GM21390 (cell line): Measurements from ENCODE around the gene WNT3A.

ENCODE experiments used
- ATAC-seq: cut with Tn5 transposase; IDR thresholded peaks from one replicate; pipeline ENCODE4 v1.9.1; 2021; ENCODE audit not compliant: unreplicated experiment

WNT3A gene

DNA sequence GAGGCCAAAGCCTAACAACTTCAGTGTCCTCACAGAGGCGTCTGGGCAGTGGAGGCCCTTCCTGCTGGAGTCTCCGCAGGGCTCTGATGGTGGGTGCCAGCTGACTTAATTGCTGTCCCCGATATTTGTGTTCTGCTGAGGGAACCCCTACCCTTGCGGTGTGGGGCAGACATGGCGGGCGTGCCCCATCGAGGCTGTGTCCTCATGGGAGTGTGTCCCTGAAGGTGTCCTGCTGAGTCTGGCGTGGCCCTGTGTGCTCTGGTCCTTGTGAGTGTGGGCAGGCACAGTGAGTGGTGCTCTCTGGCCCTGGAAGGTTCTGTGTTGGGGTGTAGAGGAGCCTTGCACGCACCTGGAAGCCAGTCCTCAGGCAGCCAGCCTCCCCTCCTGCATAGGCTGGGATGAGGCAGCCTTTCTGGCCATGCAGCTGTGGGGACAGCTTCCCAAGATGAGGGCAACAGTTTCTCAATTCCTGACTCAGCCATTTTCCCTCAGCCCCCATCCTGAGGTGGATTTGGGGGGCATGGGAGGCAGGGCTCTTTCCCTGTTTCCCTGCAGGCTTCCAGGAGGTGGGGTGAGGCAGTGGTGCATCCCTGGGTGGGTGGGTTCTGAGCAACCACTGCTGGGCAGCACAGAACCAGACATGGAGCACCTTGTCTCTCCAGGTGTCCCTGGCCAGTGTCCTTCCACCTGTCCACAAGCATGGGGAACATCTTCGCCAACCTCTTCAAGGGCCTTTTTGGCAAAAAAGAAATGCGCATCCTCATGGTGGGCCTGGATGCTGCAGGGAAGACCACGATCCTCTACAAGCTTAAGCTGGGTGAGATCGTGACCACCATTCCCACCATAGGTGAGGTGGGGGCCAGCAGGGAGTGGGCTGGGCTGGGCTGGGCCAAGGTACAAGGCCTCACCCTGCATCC lies 89.9 kb downstream of the WNT3A start:
- ATAC-seq: no peak

DNA sequence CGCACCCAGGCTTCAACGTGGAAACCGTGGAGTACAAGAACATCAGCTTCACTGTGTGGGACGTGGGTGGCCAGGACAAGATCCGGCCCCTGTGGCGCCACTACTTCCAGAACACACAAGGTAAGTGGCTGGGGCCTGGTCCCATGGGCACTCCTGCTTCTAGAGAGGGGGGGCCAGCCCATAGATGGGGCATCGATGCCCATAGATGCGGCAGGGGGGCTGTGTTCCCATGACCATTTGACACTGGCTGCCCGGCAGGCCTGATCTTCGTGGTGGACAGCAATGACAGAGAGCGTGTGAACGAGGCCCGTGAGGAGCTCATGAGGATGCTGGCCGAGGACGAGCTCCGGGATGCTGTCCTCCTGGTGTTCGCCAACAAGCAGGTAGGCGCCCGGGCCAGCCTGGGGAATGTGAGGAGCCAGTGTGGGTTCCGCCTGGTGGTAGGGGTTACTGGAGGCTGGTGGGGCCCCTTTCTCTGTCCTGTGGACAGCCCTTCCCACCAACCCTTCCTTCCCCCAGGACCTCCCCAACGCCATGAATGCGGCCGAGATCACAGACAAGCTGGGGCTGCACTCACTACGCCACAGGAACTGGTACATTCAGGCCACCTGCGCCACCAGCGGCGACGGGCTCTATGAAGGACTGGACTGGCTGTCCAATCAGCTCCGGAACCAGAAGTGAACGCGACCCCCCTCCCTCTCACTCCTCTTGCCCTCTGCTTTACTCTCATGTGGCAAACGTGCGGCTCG lies 90.7 kb downstream of the WNT3A start:
- no peak for ATAC-seq

DNA sequence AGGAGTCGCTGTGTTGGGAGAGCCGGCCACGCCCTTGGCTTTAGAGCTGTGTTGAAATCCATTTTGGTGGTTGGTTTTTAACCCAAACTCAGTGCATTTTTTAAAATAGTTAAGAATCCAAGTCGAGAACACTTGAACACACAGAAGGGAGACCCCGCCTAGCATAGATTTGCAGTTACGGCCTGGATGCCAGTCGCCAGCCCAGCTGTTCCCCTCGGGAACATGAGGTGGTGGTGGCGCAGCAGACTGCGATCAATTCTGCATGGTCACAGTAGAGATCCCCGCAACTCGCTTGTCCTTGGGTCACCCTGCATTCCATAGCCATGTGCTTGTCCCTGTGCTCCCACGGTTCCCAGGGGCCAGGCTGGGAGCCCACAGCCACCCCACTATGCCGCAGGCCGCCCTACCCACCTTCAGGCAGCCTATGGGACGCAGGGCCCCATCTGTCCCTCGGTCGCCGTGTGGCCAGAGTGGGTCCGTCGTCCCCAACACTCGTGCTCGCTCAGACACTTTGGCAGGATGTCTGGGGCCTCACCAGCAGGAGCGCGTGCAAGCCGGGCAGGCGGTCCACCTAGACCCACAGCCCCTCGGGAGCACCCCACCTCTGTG lies 91.6 kb downstream of the WNT3A start:
- ATAC-seq: no peak

DNA sequence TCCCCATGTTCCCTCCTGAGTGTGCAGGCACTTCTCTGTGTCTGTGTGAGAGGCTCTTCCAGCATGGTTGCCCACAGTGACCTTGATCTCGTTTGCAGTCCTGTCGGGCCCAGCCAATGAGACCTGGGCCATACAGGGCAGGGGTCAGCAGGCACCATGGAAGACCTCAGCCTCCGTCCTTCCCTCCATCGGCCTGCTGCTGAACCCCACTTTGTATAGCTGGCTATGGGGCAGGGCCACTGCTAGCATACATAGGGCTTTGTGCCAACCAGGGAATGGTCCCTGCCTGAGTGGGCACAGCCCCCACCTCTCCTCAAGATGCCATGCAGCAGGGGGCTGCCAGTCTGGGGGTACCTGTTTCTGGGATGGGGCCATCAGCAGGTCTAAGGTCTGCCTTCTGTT lies 92.5 kb downstream of the WNT3A start:
- no peak for ATAC-seq

DNA sequence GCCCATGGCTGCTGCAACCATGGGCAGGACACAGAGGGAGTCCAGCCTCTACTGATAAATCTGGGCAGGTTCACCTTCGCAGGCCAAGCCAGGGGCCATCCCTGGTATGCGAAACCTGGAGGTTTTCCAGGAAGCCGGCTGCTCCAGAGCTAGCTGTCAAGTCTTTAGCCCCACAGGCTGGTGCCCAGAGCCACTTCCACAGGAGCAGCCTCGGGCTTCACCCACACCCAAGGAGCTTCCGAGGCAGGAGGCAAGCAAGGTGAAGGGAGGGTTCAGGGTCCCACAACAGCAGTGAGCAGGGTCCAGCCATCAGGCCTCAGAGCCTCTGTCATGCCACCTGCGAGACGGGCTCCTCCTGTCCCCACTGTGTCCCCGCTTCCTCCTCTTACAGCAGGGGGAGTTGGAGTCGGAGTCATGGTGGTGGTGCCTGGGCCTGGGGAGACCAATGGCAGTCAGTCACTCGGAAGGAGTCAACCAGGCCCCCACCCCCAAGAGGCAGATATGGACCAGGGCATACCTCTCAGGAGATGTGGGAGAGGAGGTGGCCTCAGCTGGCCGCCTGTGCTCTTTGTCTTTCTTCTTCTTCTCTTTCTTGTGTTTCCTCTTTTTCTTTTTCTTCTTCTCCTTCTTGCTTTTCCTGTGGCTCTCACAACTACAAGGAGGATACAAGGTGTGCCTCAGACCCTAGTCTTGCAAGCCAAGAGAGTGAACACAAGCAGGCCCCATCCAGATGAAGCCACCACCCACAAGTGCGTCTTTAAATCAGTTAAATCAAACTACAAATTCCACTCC lies 94.2 kb downstream of the WNT3A start:
- ATAC-seq: no peak

DNA sequence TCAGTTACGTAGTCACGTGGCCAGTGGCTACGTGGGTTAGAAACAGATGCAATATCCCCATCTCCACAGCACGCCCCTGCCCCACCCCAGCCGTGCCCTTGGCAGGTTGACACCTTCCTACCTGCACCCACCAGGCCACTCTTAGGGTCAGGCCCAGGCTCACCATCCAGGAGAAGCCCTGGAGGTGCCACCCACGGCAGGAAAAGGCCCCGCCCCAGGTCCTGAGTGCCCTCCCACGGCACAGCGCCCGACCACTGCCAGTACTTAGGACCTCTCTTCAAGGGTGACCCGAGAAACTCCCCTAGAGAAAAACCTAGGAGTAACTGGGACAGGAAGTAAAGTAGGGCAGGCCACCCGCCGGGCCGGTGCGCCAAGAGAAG lies 94.8 kb downstream of the WNT3A start:
- no peak for ATAC-seq

DNA sequence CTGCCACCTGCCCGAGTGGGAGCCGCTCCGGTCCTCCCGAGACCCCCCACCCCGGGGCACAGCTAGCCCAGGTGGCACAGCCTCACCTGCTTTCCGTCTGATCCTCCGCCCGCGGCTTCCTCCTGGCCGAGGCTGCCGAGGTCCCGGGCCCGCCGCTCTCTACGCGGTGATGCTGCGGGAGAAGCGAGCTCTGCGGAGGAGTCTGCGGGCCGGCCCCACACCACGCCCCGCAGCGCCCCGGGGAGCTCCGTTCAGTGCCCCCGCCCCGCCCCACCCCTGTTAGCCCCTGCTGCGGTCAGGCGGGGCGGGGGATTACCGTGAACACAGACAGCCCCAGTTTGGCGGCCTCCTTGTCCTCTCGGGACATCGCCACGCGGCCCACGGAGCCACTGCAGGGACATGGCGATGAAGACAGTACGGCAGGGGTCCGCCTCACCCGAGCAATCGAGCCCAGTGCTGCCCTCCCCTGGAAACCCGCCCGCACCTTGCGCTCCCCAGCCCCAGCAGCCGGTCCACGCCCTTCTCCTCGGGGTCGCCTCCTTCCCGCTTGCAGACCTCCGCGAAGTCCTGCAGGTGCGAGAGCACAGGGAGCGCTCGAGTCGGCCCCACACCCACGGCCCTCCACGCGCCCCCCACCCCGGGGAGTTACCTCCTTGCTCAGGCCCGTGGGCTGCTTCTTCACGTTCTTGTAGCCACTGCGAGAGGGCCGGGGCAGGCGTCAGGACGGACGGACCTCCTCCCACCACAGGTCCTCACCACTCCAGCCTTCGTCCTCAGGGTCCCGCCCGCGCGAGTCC lies 95.4 kb downstream of the WNT3A start:
- peak; percentile 30 for ATAC-seq

DNA sequence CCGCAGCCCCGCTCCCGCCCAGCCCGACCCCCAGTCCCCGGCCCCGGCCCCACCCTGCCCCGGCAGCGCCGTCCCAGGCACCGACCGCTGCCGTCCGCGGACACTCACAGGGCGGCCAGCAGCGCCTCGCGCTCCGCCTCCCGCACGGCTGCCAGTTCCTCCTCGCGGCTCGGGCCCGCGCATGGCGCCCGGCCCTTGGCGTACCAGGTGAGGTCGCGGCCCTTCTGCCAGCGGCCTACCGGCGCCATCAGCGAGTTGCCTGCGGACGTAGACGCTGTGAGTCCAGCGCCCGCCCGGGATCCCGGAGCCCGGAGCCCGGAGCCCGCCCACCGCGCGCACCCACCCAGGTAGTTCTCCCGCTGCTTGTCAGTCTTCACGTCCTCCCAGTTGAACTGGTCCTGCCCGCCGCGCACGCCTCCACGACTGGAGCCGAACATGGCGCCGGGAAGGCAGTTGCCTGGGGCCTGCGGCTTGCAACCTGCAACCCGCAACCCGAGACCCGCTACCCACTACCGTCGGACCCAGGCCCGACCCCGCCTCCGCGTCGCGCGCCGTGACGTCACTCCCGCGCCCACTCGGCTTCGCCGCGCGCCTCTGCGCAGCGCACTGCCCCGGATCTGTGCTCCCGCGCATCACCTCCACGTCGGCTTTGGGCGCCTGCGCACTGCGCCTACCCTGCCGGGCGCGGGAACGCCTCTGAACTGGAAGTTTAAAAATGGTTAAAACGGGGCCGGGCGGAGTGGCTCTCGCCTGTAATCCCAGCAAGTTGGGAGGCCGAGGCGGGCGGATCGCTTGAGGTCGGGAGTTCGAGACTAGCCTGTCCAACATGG lies 96.2 kb downstream of the WNT3A start, which contains the start of gene C1orf35:
Gene C1orf35, minus strand, starts transcription at position 535 of the 830 bp plus-strand sequence. Its CDS starts 98 bp downstream, at position 437.
- ATAC-seq: peak; percentile 70

DNA sequence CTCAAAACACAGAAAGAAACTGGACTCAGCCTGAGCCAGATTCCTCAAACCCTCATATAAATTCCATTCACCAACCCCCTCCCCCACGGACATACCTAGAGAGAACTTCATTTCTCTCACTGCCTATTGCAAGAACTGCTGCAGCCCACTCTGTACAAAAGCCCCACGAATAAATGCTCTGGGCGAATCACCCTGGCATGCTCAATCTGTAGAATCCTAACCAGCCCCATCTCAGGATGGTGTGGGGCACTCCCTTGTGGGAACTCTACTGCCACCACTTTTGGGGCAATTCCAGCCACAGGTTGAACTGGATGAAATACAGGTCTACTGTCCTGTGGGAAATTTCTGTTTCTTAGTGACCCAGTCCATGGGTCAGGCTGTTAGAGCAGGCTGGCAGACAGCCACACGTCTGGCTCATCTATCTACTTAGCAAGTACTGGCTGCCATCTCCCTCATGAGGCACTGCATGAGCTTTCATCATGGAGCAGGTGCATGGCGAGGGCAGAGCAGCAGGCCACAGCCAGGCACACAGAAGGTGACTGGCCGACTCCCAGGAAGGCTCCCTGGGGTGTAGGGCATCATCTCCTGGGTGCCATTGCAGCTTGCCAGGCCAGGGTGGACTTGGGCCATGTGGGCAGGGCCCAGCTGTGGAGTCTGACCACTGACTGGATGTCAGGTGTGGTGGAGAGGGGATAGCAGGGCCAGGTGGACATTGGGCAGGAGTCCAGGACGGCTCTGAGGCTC lies 97.9 kb downstream of the WNT3A start:
- no peak for ATAC-seq

DNA sequence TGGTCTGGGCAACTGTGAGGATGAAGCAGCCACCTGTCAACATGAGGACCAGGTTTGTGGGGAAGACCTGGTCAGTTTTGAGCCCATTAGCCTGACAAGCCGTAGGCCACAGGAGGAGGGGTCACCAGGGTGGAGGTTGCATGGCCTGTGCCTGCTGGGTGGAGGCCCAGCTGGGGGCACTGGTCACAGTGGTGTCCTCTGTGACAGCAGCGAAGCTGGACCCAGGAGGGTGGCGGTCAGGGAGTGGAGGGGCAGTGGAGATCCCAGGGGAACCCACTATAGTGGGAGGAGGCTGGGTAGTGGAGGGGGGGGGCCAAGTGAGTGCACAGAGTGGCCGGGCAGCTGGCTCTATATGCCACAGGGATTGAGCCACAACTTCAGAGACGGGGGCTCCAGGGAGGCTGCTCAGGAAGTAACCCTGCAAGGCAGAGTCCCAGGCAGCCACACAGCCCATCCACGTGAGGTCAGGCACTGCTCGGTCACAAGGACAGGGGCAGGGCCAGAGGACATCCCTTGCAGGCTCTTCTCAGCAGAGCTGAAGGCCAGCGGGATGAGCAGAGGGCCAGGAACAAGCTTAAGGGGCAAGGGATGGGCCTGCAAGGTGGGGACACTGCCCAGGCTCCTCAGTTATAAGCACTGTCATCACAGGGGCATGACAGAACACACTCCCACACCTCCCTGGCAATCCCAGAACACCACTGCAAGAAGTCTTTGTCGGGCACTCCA lies 98.6 kb downstream of the WNT3A start:
- no peak for ATAC-seq

DNA sequence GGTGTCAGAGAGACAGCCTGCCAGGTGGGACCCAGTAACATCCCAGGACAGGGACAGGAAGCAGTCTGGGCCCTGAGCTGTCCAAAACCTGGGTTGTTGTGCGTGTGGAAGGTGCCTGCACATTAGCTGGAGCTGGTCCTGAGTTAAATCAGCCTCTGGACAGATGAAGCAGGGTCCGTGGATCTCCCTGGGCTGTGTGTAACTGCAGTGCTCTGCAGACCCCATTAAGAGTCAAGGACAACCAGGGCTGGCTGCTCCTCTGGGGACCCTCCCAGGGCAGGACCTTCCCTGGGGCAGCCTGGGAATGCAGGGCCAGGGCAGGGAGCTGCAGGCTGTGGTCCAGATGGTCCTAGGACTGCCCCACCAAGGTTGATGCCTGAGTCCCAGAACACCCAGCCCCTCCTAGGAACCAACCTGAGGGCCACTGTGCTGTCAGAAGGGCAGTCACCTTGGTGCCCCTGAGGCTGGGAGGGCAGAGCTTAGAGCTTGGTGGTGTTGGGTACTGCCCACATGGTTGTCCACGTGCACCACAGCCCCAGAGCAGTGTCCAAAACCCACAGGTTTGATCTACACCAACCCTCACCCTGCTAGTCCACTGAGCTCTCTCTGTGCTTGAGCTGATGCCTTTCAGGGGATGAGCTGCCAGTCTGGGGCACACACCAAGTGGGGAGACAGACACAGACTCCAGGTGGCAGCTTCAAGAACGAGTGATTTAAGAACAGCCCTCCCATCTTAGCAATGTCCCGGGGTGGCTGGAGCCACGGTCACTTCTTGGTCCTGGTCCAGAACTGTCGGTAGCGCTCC lies 99.4 kb downstream of the WNT3A start:
- ATAC-seq: no peak

DNA sequence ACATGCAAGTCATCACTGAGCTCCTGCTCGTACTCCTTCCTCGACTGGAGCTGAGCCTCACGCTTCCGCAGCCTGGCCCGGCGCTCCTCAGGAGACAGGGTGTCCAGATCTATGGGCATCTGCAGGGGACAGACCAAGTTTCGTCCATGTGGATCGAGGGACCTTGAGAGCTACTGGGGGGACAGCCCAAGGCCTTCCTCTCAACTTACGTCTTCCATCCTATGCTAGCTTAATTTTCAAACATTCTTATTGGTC lies 99.9 kb downstream of the WNT3A start:
- no peak for ATAC-seq

DNA sequence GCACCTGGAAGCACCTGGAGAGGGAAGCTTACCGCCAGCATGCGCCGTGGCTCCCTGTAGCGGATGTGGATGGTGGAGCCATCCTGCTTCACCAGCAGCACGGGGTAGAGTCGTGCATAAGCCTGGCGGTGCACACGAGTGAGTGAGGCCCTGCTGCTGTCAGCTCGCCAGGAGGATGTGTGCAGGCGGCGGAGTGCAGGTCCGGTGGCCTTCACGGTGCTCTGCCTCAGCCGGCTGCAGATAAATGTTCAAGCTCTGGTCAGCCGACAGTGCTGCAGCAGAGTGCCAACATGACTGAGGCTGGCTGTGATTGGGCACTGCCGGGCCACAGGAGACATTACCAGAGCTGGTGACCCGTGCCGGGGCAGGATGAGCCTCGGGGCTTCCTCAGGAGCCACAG lies 100.8 kb downstream of the WNT3A start:
- ATAC-seq: no peak

DNA sequence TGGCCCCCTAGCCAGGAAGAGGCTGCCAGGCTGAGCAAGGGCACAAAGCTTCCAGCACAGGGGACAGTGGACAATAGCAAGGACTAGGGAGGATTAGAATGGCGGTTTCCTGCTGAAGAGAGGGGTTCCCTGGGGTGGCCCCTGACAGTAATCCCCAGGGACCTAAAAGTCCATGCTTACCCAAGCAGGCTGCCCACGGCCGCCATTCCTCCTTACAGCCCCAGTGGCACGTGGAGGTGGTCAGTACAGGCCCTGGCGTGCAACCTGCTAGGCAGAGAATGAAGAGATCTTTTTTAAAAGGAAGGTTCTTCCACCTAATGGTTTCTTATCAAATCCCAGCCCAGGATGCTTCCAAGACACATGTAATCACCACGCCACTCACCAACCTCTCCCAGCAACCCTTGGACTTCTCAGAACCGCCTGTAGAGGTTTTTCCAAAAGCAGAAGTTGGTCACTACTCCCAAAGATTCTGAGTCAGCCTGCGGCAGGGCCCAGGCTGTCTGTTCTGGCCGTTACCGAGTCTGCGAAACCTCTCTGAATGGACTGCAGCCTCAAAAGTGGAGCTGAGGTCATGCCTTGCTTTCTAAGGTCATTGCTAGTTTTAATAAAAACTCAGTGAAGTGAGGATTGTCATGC lies 101.4 kb downstream of the WNT3A start:
- no peak for ATAC-seq

DNA sequence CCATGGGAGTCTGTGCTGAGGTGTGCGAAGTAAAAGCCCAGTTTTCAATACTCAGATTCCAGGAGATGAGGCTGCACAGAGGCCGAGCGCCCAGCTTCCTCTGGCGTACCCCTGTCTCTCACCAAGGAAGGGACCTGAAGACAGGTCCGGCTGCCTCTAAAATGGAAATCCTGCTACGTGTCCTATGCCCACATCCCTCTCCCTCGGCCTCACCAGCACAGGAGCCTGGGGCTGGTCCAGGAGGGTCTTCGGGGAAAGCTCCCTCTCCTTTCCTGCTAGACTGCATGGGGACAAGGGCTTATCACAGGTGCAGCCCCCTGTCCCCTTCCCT lies 101.9 kb downstream of the WNT3A start:
- ATAC-seq: no peak

DNA sequence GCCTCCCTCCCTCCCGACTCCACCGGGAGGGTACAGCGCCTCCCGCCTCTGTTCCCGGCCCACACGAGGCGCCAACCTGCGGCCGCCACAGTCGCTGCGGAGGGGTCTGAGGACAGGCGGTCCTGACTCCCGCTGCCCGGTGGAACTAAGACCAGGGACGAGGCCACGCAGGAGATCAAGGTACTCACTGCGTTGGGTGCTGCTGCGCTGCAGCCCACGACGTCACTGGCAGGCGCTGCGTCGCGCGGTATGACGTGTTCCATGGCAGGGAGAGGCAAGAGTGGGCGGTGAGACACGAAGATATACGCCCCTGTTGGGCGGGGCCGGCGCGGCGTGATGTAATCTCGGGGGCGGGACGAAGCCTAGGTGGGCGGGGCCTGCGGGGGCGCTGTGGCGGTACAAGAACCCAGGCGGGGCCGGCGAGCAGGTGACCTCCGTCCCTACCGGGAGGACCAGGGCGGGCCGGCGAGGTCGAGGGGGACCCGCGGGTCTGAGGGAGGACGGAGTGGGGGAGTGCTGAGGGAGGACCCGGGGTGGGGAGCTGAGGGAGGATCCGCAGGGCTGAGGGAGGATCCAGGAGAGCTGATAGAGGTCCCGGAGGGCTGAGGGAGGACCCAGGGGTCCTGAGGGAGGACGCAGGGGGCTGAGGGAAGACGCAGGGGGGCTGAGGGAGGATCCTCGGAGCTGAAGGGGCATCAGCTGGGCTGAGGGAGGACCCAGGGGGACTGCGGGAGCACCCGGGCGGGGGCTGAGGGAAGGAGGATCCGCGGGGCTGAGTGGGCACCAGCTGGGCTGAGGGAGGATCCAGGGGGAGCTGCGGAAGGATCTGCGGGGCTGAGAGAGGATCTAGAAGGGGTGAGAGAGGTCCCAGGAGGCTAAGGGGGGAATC lies 102.5 kb downstream of the WNT3A start, which contains the start of gene MRPL55:
Gene MRPL55, minus strand, starts transcription at position 227 of the 889 bp plus-strand sequence. CDS start 1,039 bp downstream, outside the sequence.
- peak; percentile 87 for ATAC-seq
